Measurements from ENCODE around the gene SPP1. TPM values are rescaled to one million over a fixed set of nuclear protein-coding genes. Genes with fewer than 3 reads are reported as not detected.

The SPP1 gene
- total RNA-seq, 1 donor from 2014 or later: 156 TPM

GRCh38 chr4:88003261-88003660 is 27.7 kb downstream of the SPP1 start:
- Histone ChIP-seq H3K27me3 (ENCODE audit: control insufficient read depth in 3 of 3, insufficient read depth in 3 of 3, low read length in 3 of 3) (no peaks in the 10 kb centered on the region), H3K27ac (ENCODE audit: low read depth, low read length) (no peak overlapping the region), H3K4me3 (ENCODE audit: low read length in 3 of 3) (no peak overlapping the region), H3K36me3 (ENCODE audit: control insufficient read depth in 3 of 3, insufficient read depth in 3 of 3, low read length in 3 of 3) (no peaks in the 10 kb centered on the region), H3K4me1 (ENCODE audit: control insufficient read depth in 3 of 3, insufficient read depth in 3 of 3, low read length in 3 of 3) (peaks cover 4 to 7% (median 7%) of the 10 kb centered on the region in 3 donors), H3K9ac (ENCODE audit: low read depth in 1 of 3, low read length in 3 of 3) (no peak overlapping the region), H3K9me3 (ENCODE audit: control insufficient read depth in 3 of 3, low read length in 3 of 3) (no peaks in the 10 kb centered on the region)

DNA sequence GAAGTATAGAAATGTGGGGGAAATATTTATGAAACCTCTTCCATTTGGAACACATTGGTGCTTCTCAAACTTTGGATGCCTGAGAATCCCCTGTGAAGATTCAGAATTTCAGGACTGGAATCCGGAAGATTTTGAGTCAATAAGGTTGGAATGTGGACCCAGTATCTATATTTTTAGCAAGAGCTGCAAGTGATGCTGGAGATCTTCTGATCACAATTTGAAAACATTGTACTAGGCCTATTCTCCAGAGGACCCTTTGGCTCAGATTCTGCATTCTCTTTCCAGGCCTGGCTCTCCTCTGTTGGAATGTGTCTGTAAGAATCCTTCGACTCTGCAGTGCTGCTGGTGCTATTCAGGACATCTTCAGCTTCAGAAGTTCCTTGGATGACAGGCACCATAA is 29.6 kb downstream of the SPP1 start:
- H3K4me3 ChIP-seq (ENCODE audit: low read length in 3 of 3): no peak overlapping the region
- peaks cover 7 to 14% (median 11%) of the 10 kb centered on the region in 3 donors for H3K4me1 ChIP-seq (ENCODE audit: control insufficient read depth in 3 of 3, insufficient read depth in 3 of 3, low read length in 3 of 3)
- no peaks in the 10 kb centered on the region for H3K36me3 ChIP-seq (ENCODE audit: control insufficient read depth in 3 of 3, insufficient read depth in 3 of 3, low read length in 3 of 3)
- H3K27me3 ChIP-seq (ENCODE audit: control insufficient read depth in 3 of 3, insufficient read depth in 3 of 3, low read length in 3 of 3): no peaks in the 10 kb centered on the region
- no peak overlapping the region for H3K27ac ChIP-seq (ENCODE audit: low read depth, low read length)
- no peak overlapping the region for H3K9ac ChIP-seq (ENCODE audit: low read depth in 1 of 3, low read length in 3 of 3)
- no peaks in the 10 kb centered on the region for H3K9me3 ChIP-seq (ENCODE audit: control insufficient read depth in 3 of 3, low read length in 3 of 3)

- Histone ChIP-seq H3K4me1 (ENCODE audit: control insufficient read depth in 3 of 3, insufficient read depth in 3 of 3, low read length in 3 of 3) (peaks cover 10 to 15% (median 11%) of the 10 kb centered on the region in 3 donors), H3K27ac (ENCODE audit: low read depth, low read length) (no peak overlapping the region), H3K9me3 (ENCODE audit: control insufficient read depth in 3 of 3, low read length in 3 of 3) (no peaks in the 10 kb centered on the region), H3K9ac (ENCODE audit: low read depth in 1 of 3, low read length in 3 of 3) (no peak overlapping the region), H3K4me3 (ENCODE audit: low read length in 3 of 3) (no peak overlapping the region), H3K27me3 (ENCODE audit: control insufficient read depth in 3 of 3, insufficient read depth in 3 of 3, low read length in 3 of 3) (no peaks in the 10 kb centered on the region), H3K36me3 (ENCODE audit: control insufficient read depth in 3 of 3, insufficient read depth in 3 of 3, low read length in 3 of 3) (no peaks in the 10 kb centered on the region)
Observed at GRCh38 chr4:88005946-88006345, 30.4 kb downstream of the SPP1 start.

DNA sequence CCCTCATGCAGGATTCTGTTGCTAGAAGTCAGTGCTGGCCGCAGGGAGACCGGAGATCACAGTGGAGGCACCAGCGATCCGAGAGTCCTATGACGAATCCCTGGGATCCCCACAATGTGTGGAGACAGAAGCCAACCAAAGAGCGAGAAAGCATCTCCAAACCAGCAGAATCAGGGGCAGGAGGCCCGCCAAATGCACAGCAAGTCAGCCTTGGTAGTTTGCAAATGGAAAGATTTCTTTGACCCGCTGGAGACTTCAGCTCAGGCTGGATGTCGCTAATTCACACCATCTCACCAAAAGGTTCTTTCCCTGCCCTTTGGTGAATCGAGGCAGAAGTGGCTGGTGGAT is 31.4 kb downstream of the SPP1 start:
- Histone ChIP-seq H3K27ac (ENCODE audit: low read depth, low read length) (peak overlapping the region; percentile 37), H3K4me3 (ENCODE audit: low read length in 3 of 3) (peak overlapping the region; percentile 57 to 79 (median 79)), H3K9me3 (ENCODE audit: control insufficient read depth in 3 of 3, low read length in 3 of 3) (no peaks in the 10 kb centered on the region), H3K4me1 (ENCODE audit: control insufficient read depth in 3 of 3, insufficient read depth in 3 of 3, low read length in 3 of 3) (peaks cover 10 to 15% (median 11%) of the 10 kb centered on the region in 3 donors), H3K9ac (ENCODE audit: low read depth in 1 of 3, low read length in 3 of 3) (peak overlapping the region; percentile 58 to 75 (median 63)), H3K36me3 (ENCODE audit: control insufficient read depth in 3 of 3, insufficient read depth in 3 of 3, low read length in 3 of 3) (no peaks in the 10 kb centered on the region), H3K27me3 (ENCODE audit: control insufficient read depth in 3 of 3, insufficient read depth in 3 of 3, low read length in 3 of 3) (no peaks in the 10 kb centered on the region)

GRCh38 chr4:88007304-88008121 is 32.0 kb downstream of the SPP1 start, which contains the start of gene PKD2:
PKD2 (plus strand) TSS chr4:88007635; CDS start chr4:88007734, 99 bp downstream.
- no peaks in the 10 kb centered on the region for H3K9me3 ChIP-seq (ENCODE audit: control insufficient read depth in 3 of 3, low read length in 3 of 3)
- no peaks in the 10 kb centered on the region for H3K27me3 ChIP-seq (ENCODE audit: control insufficient read depth in 3 of 3, insufficient read depth in 3 of 3, low read length in 3 of 3)
- peaks cover 10 to 15% (median 11%) of the 10 kb centered on the region in 3 donors for H3K4me1 ChIP-seq (ENCODE audit: control insufficient read depth in 3 of 3, insufficient read depth in 3 of 3, low read length in 3 of 3)
- peak within 1 kb of the TSS; percentile 64 to 75 (median 65) for H3K9ac ChIP-seq (ENCODE audit: low read depth in 1 of 3, low read length in 3 of 3)
- H3K4me3 ChIP-seq (ENCODE audit: low read length in 3 of 3): peak within 1 kb of the TSS; percentile 79 to 80 (median 79)
- H3K36me3 ChIP-seq (ENCODE audit: control insufficient read depth in 3 of 3, insufficient read depth in 3 of 3, low read length in 3 of 3): no peaks in the 10 kb centered on the region
- H3K27ac ChIP-seq (ENCODE audit: low read depth, low read length): peak within 1 kb of the TSS; percentile 49

- H3K4me3 ChIP-seq (ENCODE audit: low read length in 3 of 3): peak overlapping the region; percentile 79 to 80 (median 79)
- H3K9ac ChIP-seq (ENCODE audit: low read depth in 1 of 3, low read length in 3 of 3): peak overlapping the region; percentile 64 to 75 (median 65)
- H3K27me3 ChIP-seq (ENCODE audit: control insufficient read depth in 3 of 3, insufficient read depth in 3 of 3, low read length in 3 of 3): no peaks in the 10 kb centered on the region
- H3K36me3 ChIP-seq (ENCODE audit: control insufficient read depth in 3 of 3, insufficient read depth in 3 of 3, low read length in 3 of 3): no peaks in the 10 kb centered on the region
- no peaks in the 10 kb centered on the region for H3K9me3 ChIP-seq (ENCODE audit: control insufficient read depth in 3 of 3, low read length in 3 of 3)
- peak overlapping the region; percentile 49 for H3K27ac ChIP-seq (ENCODE audit: low read depth, low read length)
- peaks cover 10 to 16% (median 11%) of the 10 kb centered on the region in 3 donors for H3K4me1 ChIP-seq (ENCODE audit: control insufficient read depth in 3 of 3, insufficient read depth in 3 of 3, low read length in 3 of 3)
Observed at GRCh38 chr4:88008122-88008742, 32.7 kb downstream of the SPP1 start.

DNA sequence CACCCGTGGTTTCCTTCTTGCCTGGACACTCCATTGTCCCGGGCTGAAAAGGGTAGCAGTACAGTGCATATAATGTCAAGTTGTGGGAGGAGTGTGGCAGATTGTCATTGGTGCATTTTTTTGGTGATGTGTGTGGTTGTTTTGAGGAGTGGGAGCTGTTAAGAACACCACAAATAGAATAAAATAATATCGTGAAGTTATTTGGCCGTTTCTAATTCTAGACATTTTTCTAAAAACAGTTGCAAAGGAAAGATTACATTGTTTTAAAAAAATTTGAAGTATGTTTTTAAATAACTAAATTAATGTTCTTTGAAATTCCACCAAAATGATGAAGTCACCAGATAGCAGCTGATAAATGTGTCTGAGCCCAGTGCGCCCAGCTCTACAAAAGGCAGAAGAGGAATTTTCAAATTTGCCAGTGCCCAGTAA is 33.2 kb downstream of the SPP1 start:
- Histone ChIP-seq H3K27me3 (ENCODE audit: control insufficient read depth in 3 of 3, insufficient read depth in 3 of 3, low read length in 3 of 3) (no peaks in the 10 kb centered on the region), H3K27ac (ENCODE audit: low read depth, low read length) (peak overlapping the region; percentile 49), H3K9ac (ENCODE audit: low read depth in 1 of 3, low read length in 3 of 3) (peak overlapping the region in 1 of 3 donors; percentile 64), H3K9me3 (ENCODE audit: control insufficient read depth in 3 of 3, low read length in 3 of 3) (no peaks in the 10 kb centered on the region), H3K36me3 (ENCODE audit: control insufficient read depth in 3 of 3, insufficient read depth in 3 of 3, low read length in 3 of 3) (no peaks in the 10 kb centered on the region), H3K4me3 (ENCODE audit: low read length in 3 of 3) (peak overlapping the region; percentile 79 to 80 (median 79)), H3K4me1 (ENCODE audit: control insufficient read depth in 3 of 3, insufficient read depth in 3 of 3, low read length in 3 of 3) (peaks cover 10 to 17% (median 11%) of the 10 kb centered on the region in 3 donors)

DNA sequence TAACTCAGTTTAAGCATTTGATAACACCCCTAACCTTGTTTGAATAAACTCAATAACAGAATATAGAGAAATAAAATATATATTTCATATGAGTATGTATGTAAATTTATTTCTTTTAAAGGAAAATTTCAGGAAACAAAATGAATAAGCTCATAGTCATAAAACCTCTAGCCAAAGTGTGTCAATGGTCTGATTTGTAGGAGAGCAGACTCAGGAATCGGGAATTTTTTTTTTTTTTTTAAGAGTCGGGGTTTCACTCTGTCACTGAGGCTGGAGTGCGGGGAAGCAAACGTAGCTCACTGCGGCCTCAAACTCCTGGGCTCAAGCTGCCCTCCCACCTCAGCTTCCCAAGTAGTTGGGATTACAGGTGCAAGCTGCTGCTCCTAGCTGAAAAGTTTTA is 34.4 kb downstream of the SPP1 start:
- Histone ChIP-seq H3K9ac (ENCODE audit: low read depth in 1 of 3, low read length in 3 of 3) (no peak overlapping the region), H3K36me3 (ENCODE audit: control insufficient read depth in 3 of 3, insufficient read depth in 3 of 3, low read length in 3 of 3) (no peaks in the 10 kb centered on the region), H3K9me3 (ENCODE audit: control insufficient read depth in 3 of 3, low read length in 3 of 3) (no peaks in the 10 kb centered on the region), H3K4me1 (ENCODE audit: control insufficient read depth in 3 of 3, insufficient read depth in 3 of 3, low read length in 3 of 3) (peaks cover 12 to 17% (median 14%) of the 10 kb centered on the region in 3 donors), H3K4me3 (ENCODE audit: low read length in 3 of 3) (no peak overlapping the region), H3K27me3 (ENCODE audit: control insufficient read depth in 3 of 3, insufficient read depth in 3 of 3, low read length in 3 of 3) (no peaks in the 10 kb centered on the region), H3K27ac (ENCODE audit: low read depth, low read length) (no peak overlapping the region)

- no peaks in the 10 kb centered on the region for H3K9me3 ChIP-seq (ENCODE audit: control insufficient read depth in 3 of 3, low read length in 3 of 3)
- H3K9ac ChIP-seq (ENCODE audit: low read depth in 1 of 3, low read length in 3 of 3): peak overlapping the region in 1 of 3 donors; percentile 10
- no peaks in the 10 kb centered on the region for H3K36me3 ChIP-seq (ENCODE audit: control insufficient read depth in 3 of 3, insufficient read depth in 3 of 3, low read length in 3 of 3)
- no peak overlapping the region for H3K27ac ChIP-seq (ENCODE audit: low read depth, low read length)
- peaks cover 12 to 17% (median 16%) of the 10 kb centered on the region in 3 donors for H3K4me1 ChIP-seq (ENCODE audit: control insufficient read depth in 3 of 3, insufficient read depth in 3 of 3, low read length in 3 of 3)
- H3K4me3 ChIP-seq (ENCODE audit: low read length in 3 of 3): no peak overlapping the region
- no peaks in the 10 kb centered on the region for H3K27me3 ChIP-seq (ENCODE audit: control insufficient read depth in 3 of 3, insufficient read depth in 3 of 3, low read length in 3 of 3)
Observed at GRCh38 chr4:88010966-88011365, 35.5 kb downstream of the SPP1 start.

DNA sequence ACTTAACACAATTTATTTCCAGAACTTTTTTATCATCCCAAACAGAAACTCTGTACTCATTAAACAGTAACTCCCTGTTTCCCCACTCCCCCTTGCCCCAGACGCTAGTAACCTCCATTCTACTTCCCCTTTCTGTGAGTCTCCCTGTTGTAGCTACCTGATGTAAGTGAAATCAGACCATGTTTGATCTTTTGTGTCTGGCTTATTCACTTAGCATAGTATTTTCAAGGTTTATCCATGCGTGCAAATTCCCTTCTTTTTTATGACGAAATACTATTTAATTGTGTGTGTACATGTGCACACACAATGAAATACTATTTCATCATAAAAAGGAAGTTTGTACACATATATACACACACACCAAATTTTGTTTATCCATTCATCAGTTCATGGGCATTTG is 37.1 kb downstream of the SPP1 start:
- Histone ChIP-seq H3K9ac (ENCODE audit: low read depth in 1 of 3, low read length in 3 of 3) (no peak overlapping the region), H3K36me3 (ENCODE audit: control insufficient read depth in 3 of 3, insufficient read depth in 3 of 3, low read length in 3 of 3) (no peaks in the 10 kb centered on the region), H3K9me3 (ENCODE audit: control insufficient read depth in 3 of 3, low read length in 3 of 3) (no peaks in the 10 kb centered on the region), H3K27me3 (ENCODE audit: control insufficient read depth in 3 of 3, insufficient read depth in 3 of 3, low read length in 3 of 3) (no peaks in the 10 kb centered on the region), H3K4me1 (ENCODE audit: control insufficient read depth in 3 of 3, insufficient read depth in 3 of 3, low read length in 3 of 3) (peaks cover 10 to 12% (median 12%) of the 10 kb centered on the region in 3 donors), H3K27ac (ENCODE audit: low read depth, low read length) (no peak overlapping the region), H3K4me3 (ENCODE audit: low read length in 3 of 3) (no peak overlapping the region)

Measured in skeletal muscle tissue (tissue), 4 donors.